ENCODE results near the gene GNAO1.

GRCh38 chr16:56225017-56225742 is 33.9 kb downstream of the GNAO1 start:
- TF ChIP-seq GATA2 (IDR thresholded peaks at IDR 0.05; ENCODE audit: low read depth, low read length) (no peak), GATA3 (IDR thresholded peaks at IDR 0.05; ENCODE audit: low read depth, low read length) (no peak)
